Lower leg skin (tissue), 3 donors: ENCODE data around the gene ZNF593.

ENCODE experiments used
- CTCF ChIP-seq, 3 donors: fragments of 450-650 bp; IDR thresholded peaks; one replicate each; pipeline ENCODE4 v1.5.1; 2016; ENCODE audit warnings: antibody characterized with exemption in 3 of 3, mild to moderate bottlenecking in 3 of 3, moderate library complexity in 2 of 3
- POLR2A ChIP-seq, 2 donors: fragments of 450-650 bp; IDR thresholded peaks; one replicate each; pipeline ENCODE4 v1.6.1; 2016 to 2017; ENCODE audit warnings: antibody characterized with exemption in 2 of 2, mild to moderate bottlenecking in 1 of 2, moderate library complexity in 1 of 2

- no peak for TF ChIP-seq CTCF (IDR thresholded peaks at IDR 0.05)
- no peak for TF ChIP-seq POLR2A (IDR thresholded peaks at IDR 0.05)
Measured at GRCh38 chr1:26184086-26184485, 14.4 kb downstream of the ZNF593 start.
